WERI-Rb-1 (cell line): ENCODE data around the gene PLEKHA4.

Experiments used
- DNase-seq: peaks from one replicate; pipeline ENCODE4 v3.0.0-alpha.2; 2020
- H3K27ac ChIP-seq: fragments of 250-450 bp; sonication (Bioruptor Pico); 2 replicates; pipeline ENCODE4 v1.5.1; 2020; ENCODE audit warnings: mild to moderate bottlenecking, moderate library complexity
- H3K27me3 ChIP-seq: fragments of 250-450 bp; sonication (Bioruptor Pico); 2 replicates; pipeline ENCODE4 v1.5.1; 2021; ENCODE audit warnings: mild to moderate bottlenecking, low read depth, moderate library complexity; ENCODE audit not compliant: insufficient read depth, severe bottlenecking
- H3K36me3 ChIP-seq: fragments of 250-450 bp; sonication (Bioruptor Pico); 2 replicates; pipeline ENCODE4 v1.5.1; 2020; ENCODE audit warnings: mild to moderate bottlenecking, moderate library complexity
- H3K4me3 ChIP-seq: 2 replicates; pipeline ENCODE4 v1.5.1; 2011; ENCODE audit warnings: low read depth, mild to moderate bottlenecking, control low read depth, low read length
- H3K9me3 ChIP-seq: fragments of 250-450 bp; sonication (Bioruptor Pico); 2 replicates; pipeline ENCODE4 v1.5.1; 2021; ENCODE audit warnings: mild to moderate bottlenecking, moderate library complexity; ENCODE audit not compliant: severe bottlenecking
- CTCF ChIP-seq: IDR thresholded peaks from 2 replicates; pipeline ENCODE4 v1.5.1; 2011; ENCODE audit warnings: low read depth, mild to moderate bottlenecking, control low read depth, inconsistent platforms, low read length

PLEKHA4 gene

DNA sequence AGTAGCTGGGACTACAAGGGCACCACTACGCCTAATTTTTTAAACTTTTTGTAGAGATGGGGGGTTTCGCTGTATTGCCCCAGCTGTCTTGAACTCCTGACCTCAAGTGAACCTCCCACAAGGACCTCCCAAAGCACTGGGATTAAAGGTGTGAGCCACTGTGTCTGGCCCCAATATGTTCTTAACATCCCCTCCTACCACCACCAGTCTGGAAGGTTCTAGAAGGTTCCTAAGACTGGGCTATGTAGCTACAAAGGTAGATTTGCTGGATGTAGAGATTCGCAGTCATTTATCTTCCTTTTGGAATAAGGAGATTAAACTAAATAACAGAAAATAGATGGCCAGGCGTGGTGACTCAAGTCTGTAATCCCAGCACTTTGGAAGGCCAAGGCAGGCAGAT, 37.5 kb downstream of the PLEKHA4 start:
- Histone ChIP-seq H3K27me3 (no peaks in the 10 kb centered on the region), H3K36me3 (peaks cover 2% of the 10 kb centered on the region; the same call in 1 of the 2 replicates), H3K9me3 (no peaks in the 10 kb centered on the region), H3K27ac (no peak overlapping the region), H3K4me3 (no peak overlapping the region)
- no peak for DNase-seq
- no peak for TF ChIP-seq CTCF

GRCh38 chr19:48830088-48830487, 38.3 kb downstream of the PLEKHA4 start:
- Histone ChIP-seq H3K36me3 (peaks cover 2% of the 10 kb centered on the region; the same call in 1 of the 2 replicates), H3K9me3 (no peaks in the 10 kb centered on the region), H3K27me3 (no peaks in the 10 kb centered on the region), H3K27ac (no peak overlapping the region), H3K4me3 (no peak overlapping the region)
- TF ChIP-seq CTCF = no peak
- no peak for DNase-seq

GRCh38 chr19:48826606-48827020, 41.8 kb downstream of the PLEKHA4 start:
- DNase-seq = no peak
- H3K27ac ChIP-seq = no peak overlapping the region
- H3K4me3 ChIP-seq = no peak overlapping the region
- H3K9me3 ChIP-seq = no peaks in the 10 kb centered on the region
- H3K27me3 ChIP-seq = no peaks in the 10 kb centered on the region
- H3K36me3 ChIP-seq = peaks cover 2% of the 10 kb centered on the region; the same call in 1 of the 2 replicates
- TF ChIP-seq CTCF = peak; percentile 30

- DNase-seq = no peak
- H3K4me3 ChIP-seq = no peak overlapping the region
- no peaks in the 10 kb centered on the region for H3K9me3 ChIP-seq
- no peaks in the 10 kb centered on the region for H3K36me3 ChIP-seq
- no peaks in the 10 kb centered on the region for H3K27me3 ChIP-seq
- no peak overlapping the region for H3K27ac ChIP-seq
- no peak for TF ChIP-seq CTCF
Measured at GRCh38 chr19:48822514-48822913, 45.9 kb downstream of the PLEKHA4 start.

- no peak for DNase-seq
- H3K36me3 ChIP-seq = no peaks in the 10 kb centered on the region
- TF ChIP-seq CTCF = no peak
- H3K4me3 ChIP-seq = no peak overlapping the region
- no peaks in the 10 kb centered on the region for H3K27me3 ChIP-seq
- no peak overlapping the region for H3K27ac ChIP-seq
- no peaks in the 10 kb centered on the region for H3K9me3 ChIP-seq
Measured at GRCh38 chr19:48821633-48822032, 46.8 kb downstream of the PLEKHA4 start.

DNA sequence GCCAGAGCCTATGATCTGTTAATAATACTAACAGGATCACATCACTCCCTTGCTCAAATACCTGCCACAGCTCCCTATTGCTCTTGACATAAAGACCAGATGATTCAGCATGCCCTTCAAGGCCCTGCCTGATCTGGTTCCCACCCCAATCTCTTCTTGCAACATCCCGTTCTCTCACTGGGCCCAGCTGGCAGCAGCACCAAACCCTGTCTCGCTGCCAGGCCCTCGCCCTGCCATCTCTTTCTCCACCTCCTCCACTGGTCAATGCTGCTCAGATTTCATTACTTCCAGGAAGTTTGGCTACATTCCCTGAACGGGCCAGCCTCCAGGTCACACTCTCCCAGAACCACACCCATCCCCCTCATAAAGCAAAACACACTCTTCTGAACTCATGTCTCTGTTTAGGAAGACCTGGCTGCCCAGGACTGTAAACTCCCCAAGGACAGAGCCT, 49.0 kb downstream of the PLEKHA4 start:
- no peaks in the 10 kb centered on the region for H3K36me3 ChIP-seq
- no peaks in the 10 kb centered on the region for H3K9me3 ChIP-seq
- no peak for TF ChIP-seq CTCF
- H3K4me3 ChIP-seq = no peak overlapping the region
- H3K27ac ChIP-seq = no peak overlapping the region
- H3K27me3 ChIP-seq = no peaks in the 10 kb centered on the region
- no peak for DNase-seq
